Right lung (tissue), 5 donors: ENCODE measurements around the gene GOSR2. TPM values are rescaled to one million over a fixed set of nuclear protein-coding genes. Genes with fewer than 3 reads are reported as not detected.

Experiments
- DNase-seq, 2 donors: peaks; one replicate each; pipeline ENCODE4 v3.0.0-alpha.2; 2013
- polyA plus RNA-seq, 5 donors: library from polyadenylated mRNA; unstranded; fragments of 120-200 nt; gene quantifications; one replicate each; pipeline versions ENCODE4 v1.2.1 to v1.2.3, GENCODE V29; 2013; ENCODE audit warnings: inconsistent platforms in 1 of 5, low replicate concordance in 1 of 5; ENCODE audit not compliant: insufficient read length in 5 of 5, insufficient read depth in 1 of 5

GOSR2 gene
- polyA plus RNA-seq, 5 donors: 43.0 to 51.0 (median 47.5) TPM

GRCh38 chr17:46925185-46925868 lies 2.4 kb downstream of the GOSR2 start:
- no peak for DNase-seq

- DNase-seq: no peak
Observed at GRCh38 chr17:46928467-46929261, 5.7 kb downstream of the GOSR2 start.

GRCh38 chr17:46929413-46929812 lies 6.5 kb downstream of the GOSR2 start:
- DNase-seq: no peak

- no peak for DNase-seq
Observed at GRCh38 chr17:46930051-46930450, 7.1 kb downstream of the GOSR2 start.

- DNase-seq: no peak
Observed at GRCh38 chr17:46931596-46931995, 8.6 kb downstream of the GOSR2 start.

- no peak for DNase-seq
Observed at GRCh38 chr17:46935658-46936266, 12.8 kb downstream of the GOSR2 start.

- peak; percentile 36 to 59 for DNase-seq
Observed at GRCh38 chr17:46940692-46941404, 17.9 kb downstream of the GOSR2 start.

GRCh38 chr17:46942441-46943217 lies 19.7 kb downstream of the GOSR2 start:
- DNase-seq: peak in 1 of 2 donors; percentile 45

- no peak for DNase-seq
Observed at GRCh38 chr17:46943218-46943500, 20.2 kb downstream of the GOSR2 start.

- DNase-seq: no peak
Observed at GRCh38 chr17:46943501-46944393, 20.8 kb downstream of the GOSR2 start.

GRCh38 chr17:46944931-46945330 lies 22.0 kb downstream of the GOSR2 start:
- DNase-seq: no peak

- DNase-seq: no peak
Observed at GRCh38 chr17:46947216-46947615, 24.3 kb downstream of the GOSR2 start.

GRCh38 chr17:46948544-46948943 lies 25.6 kb downstream of the GOSR2 start:
- DNase-seq: no peak

GRCh38 chr17:46949291-46950174 lies 26.6 kb downstream of the GOSR2 start:
- no peak for DNase-seq

- DNase-seq: no peak
Observed at GRCh38 chr17:46950342-46950996, 27.5 kb downstream of the GOSR2 start.

- no peak for DNase-seq
Observed at GRCh38 chr17:46950997-46951621, 28.1 kb downstream of the GOSR2 start.

GRCh38 chr17:46951706-46952105 lies 28.7 kb downstream of the GOSR2 start:
- DNase-seq: no peak

- DNase-seq: no peak
Observed at GRCh38 chr17:46952115-46952514, 29.2 kb downstream of the GOSR2 start.
